Smooth muscle cell of the coronary artery (primary cell): ENCODE data around the gene HMGN2. TPM values are rescaled to one million over a fixed set of nuclear protein-coding genes. Genes with fewer than 3 reads are reported as not detected.

ENCODE experiments used
- total RNA-seq: library from RNA; depleted of rRNA; stranded (reverse); fragments of >200 nt; gene quantifications from 2 replicates; pipeline ENCODE4 v1.2.3, GENCODE V29; 2014; ENCODE audit warnings: low replicate concordance

HMGN2 gene
- total RNA-seq: 52.2 and 218 TPM in 2 replicates

GRCh38 chr1:26472320-26472900 lies at the start of gene HMGN2:
Gene HMGN2 (plus strand): TSS chr1:26472440. CDS start chr1:26472613, 173 bp downstream.

GRCh38 chr1:26431979-26432695 lies 40.1 kb upstream of the HMGN2 start, which contains the start of gene DHDDS:
Gene DHDDS (plus strand): TSS chr1:26432321. CDS start chr1:26432946, 625 bp downstream.

Other genes starting within 250 kb of the HMGN2 start
- 2.3 and 6.5 TPM in 2 replicates for gene CEP85, start 238.2 kb upstream of the HMGN2 start, total RNA-seq
- gene SH3BGRL3, start 192.4 kb upstream of the HMGN2 start, total RNA-seq: 19.7 and 34.2 TPM in 2 replicates
- gene UBXN11, start 165.8 kb upstream of the HMGN2 start, total RNA-seq: 2.8 and 4.9 TPM in 2 replicates
- not detected in 2 replicates for gene CD52, start 154.5 kb upstream of the HMGN2 start, total RNA-seq
- not detected in 2 replicates for gene CRYBG2, start 118.3 kb upstream of the HMGN2 start, total RNA-seq
- gene ZNF683, start 99.7 kb upstream of the HMGN2 start, total RNA-seq: not detected in 2 replicates
- gene LIN28A, start 61.6 kb upstream of the HMGN2 start, total RNA-seq: 0.08 TPM in 1 of 2 replicates, not detected in the other
- 63.5 and 76.8 TPM in 2 replicates for gene DHDDS, start 40.1 kb upstream of the HMGN2 start, total RNA-seq
- gene RPS6KA1, start 57.3 kb downstream of the HMGN2 start, total RNA-seq: 1.9 and 2.1 TPM in 2 replicates
- 6.3 and 8.3 TPM in 2 replicates for gene ARID1A, start 223.6 kb downstream of the HMGN2 start, total RNA-seq